Measurements from ENCODE around the gene CARD11. TPM values are rescaled to one million over a fixed set of nuclear protein-coding genes. Genes with fewer than 3 reads are reported as not detected.

Gene CARD11
- total RNA-seq, 1 experiment from 2014 or later: 0.57 TPM

- TF ChIP-seq REST (IDR thresholded peaks at IDR 0.05; ENCODE audit: low read depth): no peak
- TF ChIP-seq ZBTB33 (IDR thresholded peaks at IDR 0.05; ENCODE audit: extremely low read depth, insufficient replicate concordance, low read length): no peak
- no peak for TF ChIP-seq MAX (IDR thresholded peaks at IDR 0.05)
- no peak for TF ChIP-seq POLR2AphosphoS5 (IDR thresholded peaks at IDR 0.05; ENCODE audit: low read depth, low read length)
Observed at GRCh38 chr7:2967705-2968104, 76.0 kb downstream of the CARD11 start (continued).

GRCh38 chr7:2967253-2967652 is 76.4 kb downstream of the CARD11 start:
- intact Hi-C loops (cut with micrococcal nuclease): no loop called here
- DNase-seq (ENCODE audit: low read depth, low spot score) (no peak), ATAC-seq (no peak)
- no peaks in the 10 kb centered on the region for H3K9me2 ChIP-seq (ENCODE audit: insufficient read depth)
- no peaks in the 10 kb centered on the region for H3K36me3 ChIP-seq (ENCODE audit: control insufficient read depth in 1 of 2, insufficient read depth in 2 of 2, low read length in 2 of 2)
- ChIA-PET POLR2A (no interaction called here), RAD21 (ENCODE audit: low non-redundant PET in 1 of 2, low total read pairs in 2 of 2, uncharacterized antibody in 2 of 2, unreplicated experiment in 2 of 2) (no interaction called here), CTCF (no interaction called here)
- H4K20me1 ChIP-seq (ENCODE audit: insufficient read depth): no peaks in the 10 kb centered on the region
- no peaks in the 10 kb centered on the region for H3K79me2 ChIP-seq (ENCODE audit: insufficient read depth, low read length)
- TF ChIP-seq JUND (IDR thresholded peaks at IDR 0.05) (no peak), SP1 (IDR thresholded peaks at IDR 0.05; ENCODE audit: low read depth) (no peak), ELF1 (IDR thresholded peaks at IDR 0.05; ENCODE audit: borderline replicate concordance, low read depth) (no peak), EZH2phosphoT487 (IDR thresholded peaks at IDR 0.05; ENCODE audit: borderline replicate concordance) (no peak), CTCF (IDR thresholded peaks at IDR 0.05 in 2 of 3, conservative IDR thresholded peaks at IDR 0.05 in 1 of 3; ENCODE audit: borderline replicate concordance in 1 of 3, insufficient read depth in 1 of 3, low read depth in 2 of 3, low read length in 2 of 3) (no peak), CBX3 (IDR thresholded peaks at IDR 0.05; ENCODE audit: low read depth) (no peak), SRF (IDR thresholded peaks at IDR 0.05; ENCODE audit: low read depth) (no peak), POLR2A (IDR thresholded peaks at IDR 0.05; ENCODE audit: borderline replicate concordance, extremely low read depth, insufficient read depth, insufficient read length) (no peak), FOSL1 (IDR thresholded peaks at IDR 0.05; ENCODE audit: low read depth) (no peak)
- H3K4me1 ChIP-seq (ENCODE audit: control insufficient read depth in 1 of 2, insufficient read depth in 2 of 2, low read length in 2 of 2): no peaks in the 10 kb centered on the region
- H3K27me3 ChIP-seq (ENCODE audit: insufficient read depth, low read length): no peaks in the 10 kb centered on the region
- H3K4me2 ChIP-seq (ENCODE audit: low read length): no peak overlapping the region
- H2AFZ ChIP-seq (ENCODE audit: low read depth, low read length, poor library complexity, severe bottlenecking): no peak overlapping the region
- no peak overlapping the region for H3K27ac ChIP-seq (ENCODE audit: low read depth, low read length)
- BruUV-seq (replicated peaks): no TSS peak
- H3K4me3 ChIP-seq (replicated peaks in 1 of 2; ENCODE audit: low read depth in 1 of 2, low read length in 2 of 2): no peak overlapping the region
- H3K9me3 ChIP-seq (ENCODE audit: control insufficient read depth in 1 of 2, insufficient read depth in 1 of 2, low read depth in 1 of 2, low read length in 2 of 2): 0 out of 4 replicates have a peak, but pooled peaks cover 0 to 4% of the 10 kb centered on the region in 2 experiments
- no peak overlapping the region for H3K9ac ChIP-seq (ENCODE audit: low read length)
